T follicular helper cell (primary cell): ENCODE results near the gene SLC38A10.
A peak's percentile ranks its signal among the peaks of the same experiment; 100 is the strongest.

Source experiments
- DNase-seq: peaks from one replicate; pipeline ENCODE4 v3.0.0-alpha.2; 2020; ENCODE audit warnings: low read depth

Gene SLC38A10

DNA sequence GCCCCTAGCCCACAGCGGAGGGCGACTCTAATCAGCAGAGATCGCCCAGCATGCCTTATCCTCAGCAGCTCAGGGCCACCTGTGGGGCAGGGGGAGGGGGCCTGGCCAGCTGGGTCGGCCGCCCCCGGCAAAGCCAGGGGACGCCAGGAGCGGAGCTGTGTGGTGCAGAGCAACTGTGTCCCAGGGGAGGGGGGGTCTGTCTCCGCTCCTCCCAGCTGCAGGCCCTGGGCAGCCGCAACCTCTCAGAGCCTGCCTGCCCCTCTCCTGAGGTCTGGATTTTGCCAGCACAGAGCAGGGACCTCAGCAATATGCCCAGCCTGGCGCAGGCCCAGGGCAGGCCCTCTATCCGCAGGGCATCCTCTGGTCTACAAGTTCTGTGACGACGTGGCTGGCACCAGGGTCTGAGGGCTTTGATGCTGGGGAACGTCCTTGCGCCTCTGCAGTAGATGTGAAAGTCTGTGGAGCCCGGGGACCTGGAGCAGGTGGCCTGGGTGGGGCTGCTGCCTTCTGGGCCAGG lies 36.5 kb upstream of the SLC38A10 start:
- DNase-seq, result no peak

DNA sequence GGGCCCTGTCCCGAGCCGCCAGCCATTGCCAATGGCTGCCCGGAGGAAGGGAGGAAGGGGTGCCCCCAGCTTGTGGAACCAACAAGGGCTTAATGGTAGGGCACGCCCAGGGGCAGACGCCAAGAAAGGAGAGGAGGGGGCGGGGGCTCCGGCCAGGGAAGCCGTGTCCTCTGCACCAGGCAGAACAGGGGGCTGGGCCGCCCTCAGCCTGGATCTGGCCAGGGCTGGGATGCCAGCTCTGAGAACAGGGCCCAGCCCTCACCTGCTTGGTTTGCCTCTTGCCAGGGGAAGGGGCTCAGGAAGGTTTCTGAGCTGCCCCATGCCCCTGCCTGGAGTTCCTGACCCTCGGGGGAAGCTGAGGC lies 35.8 kb upstream of the SLC38A10 start:
- no peak for DNase-seq

DNA sequence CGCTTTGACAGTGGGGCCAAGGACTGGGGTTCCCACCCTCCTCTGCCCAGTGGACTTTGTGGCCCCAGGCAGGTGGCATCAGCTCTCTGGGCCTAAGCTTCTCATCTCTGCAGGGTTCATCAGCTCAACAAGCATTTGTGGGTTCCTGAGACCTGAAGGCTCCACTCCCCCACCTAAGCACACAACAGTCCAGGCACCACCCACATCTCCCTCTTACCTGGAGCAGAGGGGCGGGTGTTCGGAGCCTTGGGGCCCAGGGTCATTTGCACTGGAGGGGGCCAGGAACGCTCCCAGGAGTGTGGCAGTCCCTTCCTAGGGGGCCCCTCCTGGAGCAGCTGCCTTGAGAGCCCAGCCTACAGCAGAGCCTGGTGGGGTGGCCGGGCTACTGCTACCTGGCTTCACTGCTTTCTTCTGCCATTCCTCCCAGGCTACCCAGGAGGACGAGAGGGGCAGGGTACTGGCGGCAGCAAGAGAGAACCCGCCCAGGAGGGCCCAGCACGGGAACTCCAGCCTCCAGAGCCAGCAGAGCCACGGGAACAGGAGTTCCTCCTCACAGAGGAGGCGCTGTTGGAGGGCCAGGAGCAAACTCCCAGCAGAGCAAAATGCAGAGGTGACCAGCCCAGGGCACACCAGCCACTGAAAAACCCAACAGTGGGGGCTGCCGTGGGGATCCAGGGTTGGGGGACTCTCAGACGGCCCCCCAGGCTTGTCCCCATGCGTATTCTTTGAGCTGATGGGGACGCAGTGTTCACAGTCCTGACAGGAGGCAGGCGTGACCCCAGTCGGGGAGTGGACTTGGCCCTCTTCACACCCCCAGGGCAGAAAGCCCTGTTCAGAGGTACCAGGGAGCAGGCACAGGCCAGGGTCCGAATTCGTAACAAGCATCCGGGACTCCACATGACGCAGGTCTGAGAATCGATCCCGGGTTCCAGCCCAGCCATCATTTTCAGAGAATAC lies 35.1 kb upstream of the SLC38A10 start:
- DNase-seq, result no peak

DNA sequence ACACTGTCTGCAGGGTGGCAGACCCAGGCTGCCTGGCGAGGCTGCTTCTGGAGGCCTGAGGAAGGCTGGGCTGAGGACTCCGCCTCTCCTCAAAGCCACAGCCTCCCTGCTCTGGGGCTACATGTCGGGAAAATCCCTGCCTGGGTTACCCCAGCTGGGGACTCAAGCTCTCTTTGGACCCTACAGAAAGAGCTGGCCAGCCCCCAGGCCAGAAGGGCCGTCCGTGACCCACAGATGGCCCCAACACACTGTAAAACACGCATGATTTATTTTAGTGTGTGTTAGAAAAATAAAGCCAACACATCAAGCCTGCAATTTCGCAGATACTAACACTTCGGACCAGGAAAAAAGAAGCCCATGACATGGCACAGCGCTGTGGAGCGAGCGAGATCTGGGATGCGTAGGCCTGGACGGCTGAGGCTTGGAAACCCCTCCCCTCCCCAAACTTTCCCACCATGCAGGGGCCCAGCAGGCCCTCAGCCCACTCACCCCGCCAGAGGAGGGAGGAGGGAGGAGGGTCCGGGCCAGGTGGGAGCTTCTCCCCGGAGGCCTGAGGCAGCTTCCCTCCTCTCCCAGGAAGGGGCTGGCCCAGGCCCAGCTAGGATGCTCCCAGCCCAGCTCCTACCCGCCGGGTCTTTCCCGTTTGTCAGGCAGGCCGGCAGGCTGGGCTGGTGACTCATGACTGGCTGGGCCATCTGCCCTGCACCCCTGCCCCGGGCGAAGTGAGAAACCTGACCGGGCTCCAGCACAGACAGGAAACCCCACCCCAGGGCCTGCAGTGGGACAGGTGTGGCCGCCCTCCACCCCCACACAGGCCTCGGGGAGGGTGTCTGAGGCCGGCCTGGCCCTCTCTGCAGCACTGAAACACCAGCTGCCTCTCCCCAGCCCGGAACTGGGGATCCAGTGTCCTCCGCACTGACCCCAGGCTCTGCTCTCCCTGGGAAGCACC lies 34.1 kb upstream of the SLC38A10 start:
- no peak for DNase-seq

DNA sequence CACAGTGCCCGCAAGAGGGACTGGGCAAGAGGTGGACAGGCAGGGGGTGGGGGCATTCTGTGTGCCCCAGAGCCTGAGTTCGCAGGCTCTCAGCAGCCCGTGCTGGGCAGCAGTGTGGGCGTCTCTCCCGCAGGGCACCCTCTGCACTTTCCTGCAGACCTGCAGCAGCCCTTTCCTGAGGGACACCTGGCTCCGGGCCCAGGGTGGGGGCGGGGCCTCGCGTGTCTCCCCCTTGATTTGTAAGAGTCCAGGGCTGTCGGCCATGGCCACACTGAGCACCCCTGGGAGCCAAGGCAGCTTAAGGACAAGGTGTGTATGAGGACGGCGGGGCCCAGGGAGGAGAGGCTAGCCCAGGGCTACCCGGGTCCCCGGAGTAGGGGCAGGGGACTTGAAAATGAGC lies 33.4 kb upstream of the SLC38A10 start:
- no peak for DNase-seq

DNA sequence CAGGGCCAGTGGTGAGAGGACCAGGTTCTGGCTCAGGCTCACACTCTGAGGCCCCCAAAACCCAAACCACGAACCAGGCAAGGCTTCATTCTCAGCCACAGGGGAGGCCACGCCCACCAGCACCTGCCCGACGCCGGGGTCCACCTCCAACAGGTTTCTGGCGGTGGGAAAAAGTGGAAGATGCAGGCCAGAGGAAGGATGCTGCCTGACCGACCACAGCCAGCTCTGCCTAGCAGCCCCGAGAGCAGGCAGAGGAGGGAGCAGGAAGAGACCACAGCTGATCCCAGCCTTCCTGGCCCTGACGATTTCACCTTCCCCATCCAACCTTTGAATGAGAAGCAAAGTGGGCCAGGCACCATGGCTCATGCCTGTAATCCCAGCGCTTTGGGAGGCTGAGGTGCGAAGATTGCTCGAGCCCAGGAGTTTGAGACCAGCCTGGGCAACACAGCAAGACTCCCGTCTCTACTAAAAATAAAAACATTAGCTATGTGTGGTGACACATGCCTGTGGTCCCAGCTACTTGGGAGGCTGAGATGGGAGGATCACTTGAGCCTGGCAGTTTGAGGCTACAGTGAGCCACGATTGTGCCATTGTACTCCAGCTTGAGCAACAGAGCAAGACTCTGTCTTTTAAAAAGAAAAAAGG lies 30.7 kb upstream of the SLC38A10 start:
- DNase-seq, result no peak

DNA sequence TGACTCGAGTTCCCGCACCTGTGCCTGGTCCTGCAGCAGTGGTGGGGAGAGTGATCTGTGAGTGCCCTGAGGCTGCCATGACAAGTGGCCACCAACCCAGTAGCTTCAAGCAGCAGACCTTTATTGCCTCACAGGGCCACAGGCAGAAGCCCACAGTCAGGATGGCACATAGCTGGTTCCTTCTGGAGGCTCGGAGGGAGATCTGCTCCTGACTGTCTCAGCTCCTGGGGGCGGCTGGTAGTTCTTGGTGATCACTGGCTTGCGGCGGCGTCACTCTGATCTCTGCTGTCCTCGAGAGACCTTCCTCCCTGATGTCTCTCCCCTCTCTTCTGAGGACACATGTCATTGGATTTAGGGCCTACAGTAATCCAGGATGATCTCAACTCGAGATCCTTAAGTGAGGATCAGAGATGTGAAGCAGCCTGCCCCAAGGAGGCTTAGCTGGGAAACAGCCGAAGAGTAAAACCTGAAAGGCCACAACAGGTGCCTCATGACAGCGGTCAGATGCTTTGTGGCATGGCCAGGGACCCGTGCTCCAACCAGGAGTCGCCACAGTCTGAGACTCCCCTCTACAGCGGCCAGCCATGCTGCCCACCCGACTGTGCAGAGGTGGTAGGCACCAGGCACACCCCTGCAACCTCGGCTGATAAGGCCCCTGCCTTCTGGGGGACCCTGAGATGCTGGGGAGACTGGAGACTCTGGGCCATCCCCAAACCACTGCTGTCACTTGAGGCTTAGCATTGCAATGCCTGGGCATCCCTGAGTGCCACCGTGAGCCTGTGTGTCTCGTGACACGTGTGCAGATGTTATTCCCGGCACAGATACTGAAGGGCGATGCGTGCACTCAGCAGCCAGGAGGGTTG lies 30.0 kb upstream of the SLC38A10 start:
- no peak for DNase-seq

DNA sequence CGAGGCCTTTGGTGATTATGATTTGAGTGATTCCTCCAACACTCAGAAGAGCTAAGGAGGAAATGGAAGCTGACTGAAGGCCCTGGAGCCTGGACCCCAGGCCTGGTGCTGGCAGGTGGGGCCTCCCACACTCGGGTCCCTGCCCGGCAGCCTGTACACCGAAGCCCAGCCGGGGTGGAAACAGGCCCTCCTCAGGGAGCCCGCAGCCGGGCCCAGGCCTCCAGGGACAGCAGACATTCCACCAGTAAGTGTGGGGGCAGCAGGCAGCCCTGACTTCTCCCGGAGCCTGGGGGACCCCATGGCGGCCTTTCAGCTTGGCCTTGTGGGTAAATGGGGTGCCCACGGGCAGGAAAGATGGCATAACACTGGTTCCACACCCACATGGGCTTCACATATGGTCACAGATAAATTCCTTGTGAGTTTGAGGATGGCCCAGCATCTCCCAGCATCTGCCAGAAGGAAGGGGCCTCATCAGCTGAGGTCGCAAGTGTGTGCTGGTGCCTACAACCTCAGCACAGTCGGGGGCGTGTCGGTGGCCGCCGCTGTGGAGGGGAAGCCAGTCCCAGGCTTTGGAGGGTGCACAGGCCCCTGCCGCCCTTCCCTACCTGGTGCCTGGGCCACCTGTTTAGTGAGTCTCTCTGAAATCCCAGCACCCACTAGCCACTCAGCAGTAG lies 29.2 kb upstream of the SLC38A10 start:
- DNase-seq, result no peak

DNA sequence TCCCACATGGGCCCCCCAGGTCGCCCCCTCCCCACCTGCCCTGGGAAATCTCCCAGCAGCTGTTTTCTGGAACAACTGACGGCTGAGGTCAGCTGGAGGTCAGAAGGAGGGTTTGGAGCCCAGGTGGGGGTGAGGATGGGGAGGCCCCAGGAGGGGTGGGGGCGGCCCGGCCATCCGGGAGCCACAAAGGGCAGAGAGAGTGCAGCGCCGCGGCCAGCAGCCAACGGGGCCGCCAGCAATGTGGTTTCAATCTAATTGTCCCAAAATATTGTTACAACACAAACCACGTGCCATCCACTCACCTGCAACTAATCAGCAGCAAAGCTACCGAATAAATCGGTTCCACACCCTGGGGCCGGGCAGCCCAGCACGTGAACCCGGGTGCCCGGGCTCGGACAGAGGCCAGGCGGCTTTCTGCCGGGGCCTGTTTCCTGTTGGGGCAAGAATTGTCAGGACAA lies 28.3 kb upstream of the SLC38A10 start:
- DNase-seq, result no peak

DNA sequence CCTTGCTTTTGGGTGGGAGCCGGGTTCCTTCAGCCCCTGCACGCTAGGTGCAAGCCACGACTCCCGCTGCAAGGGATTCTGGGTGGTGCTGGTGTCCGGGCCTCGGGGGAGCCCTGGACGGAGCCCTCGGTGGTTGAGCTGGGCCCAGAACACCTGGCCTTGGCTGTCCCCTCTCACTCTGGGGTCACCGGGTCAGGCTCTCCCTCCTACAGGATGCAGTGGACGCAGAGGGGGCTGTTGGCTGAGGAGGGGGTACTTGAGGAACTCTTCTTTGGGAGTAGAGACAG lies 27.9 kb upstream of the SLC38A10 start:
- no peak for DNase-seq

DNA sequence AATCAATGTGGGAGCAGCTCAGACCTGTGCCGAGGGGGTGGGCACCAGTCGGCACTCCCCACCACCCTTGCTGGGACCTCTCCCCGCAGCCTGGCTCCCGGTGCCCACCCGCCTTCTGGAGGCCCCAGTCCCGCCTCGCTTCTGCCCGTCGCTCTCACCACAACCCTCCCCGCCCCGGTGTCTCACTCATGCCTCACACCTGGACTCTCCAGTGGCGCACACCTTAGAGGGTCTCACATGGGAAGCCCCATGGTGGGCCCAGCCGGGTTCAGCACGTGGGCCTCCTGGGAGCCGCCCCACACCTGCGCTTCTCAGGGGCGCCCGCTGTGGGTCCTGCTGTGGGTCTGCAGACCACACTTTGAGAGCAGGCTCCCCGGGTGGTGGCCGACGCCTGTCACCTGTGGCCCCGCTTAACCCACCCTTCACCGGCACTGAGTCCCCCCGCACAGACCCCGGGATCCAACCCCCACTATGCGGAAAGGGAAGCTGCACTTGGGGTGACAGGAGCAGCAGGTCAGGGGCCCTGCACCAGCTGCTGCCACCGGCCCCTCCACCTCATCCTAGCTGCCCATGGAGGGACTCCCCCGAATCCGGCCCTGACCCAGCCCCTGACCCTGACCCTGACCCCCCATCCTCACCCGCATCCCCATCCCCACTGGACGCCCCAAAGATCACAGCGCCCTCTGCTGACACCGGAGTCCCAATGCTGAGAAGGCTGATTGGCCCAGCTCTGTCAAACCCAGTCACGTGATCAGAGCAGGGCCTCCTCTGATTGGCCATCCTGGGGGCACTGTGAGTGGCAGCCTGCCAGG lies 27.4 kb upstream of the SLC38A10 start:
- peak; percentile 21 for DNase-seq

DNA sequence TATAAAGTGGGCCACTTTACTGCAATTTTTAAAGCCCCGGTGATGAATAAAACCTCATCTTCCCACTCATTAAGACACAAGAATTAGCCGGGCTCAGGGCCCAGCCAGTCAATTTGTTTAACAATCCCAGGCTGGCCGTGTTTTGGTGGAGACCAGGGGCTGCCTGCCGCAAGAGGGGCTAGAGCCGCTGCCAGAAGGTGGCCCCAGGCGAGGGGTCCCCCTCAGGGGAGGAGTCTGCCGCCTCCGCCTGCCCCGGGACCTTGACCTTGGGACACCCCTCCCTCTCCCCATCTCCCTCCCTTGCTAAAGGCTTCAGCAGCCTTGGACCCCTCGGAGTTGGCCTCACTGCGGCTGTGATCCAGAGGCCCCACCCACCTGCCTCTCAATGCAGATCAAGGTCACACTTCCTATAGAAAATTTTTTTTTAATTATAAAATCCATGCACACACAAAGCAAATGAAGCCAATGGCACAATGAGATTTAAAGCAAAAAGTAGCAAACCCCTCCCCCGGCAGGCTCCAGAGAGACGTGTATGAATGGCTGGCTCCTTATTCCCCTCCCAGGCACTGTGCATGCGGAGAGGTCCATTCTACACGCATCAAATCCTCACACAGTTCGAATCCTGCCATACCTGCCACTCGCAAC lies 23.0 kb upstream of the SLC38A10 start:
- DNase-seq, result no peak

DNA sequence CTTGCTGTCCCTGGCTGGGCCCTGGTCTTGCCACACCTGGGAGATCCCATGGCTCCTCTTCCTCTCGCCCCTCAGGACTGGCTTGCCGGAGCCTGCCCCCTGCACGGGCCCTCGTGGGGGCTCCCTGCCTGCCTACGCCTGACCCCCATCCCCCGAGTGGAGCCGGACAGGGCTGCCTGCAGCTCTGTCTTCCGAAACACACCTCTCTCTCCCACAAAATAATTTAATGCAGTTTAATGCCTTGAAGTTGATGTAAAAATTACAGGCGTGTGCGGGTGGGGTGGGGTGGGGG lies 22.4 kb upstream of the SLC38A10 start:
- DNase-seq, result no peak

DNA sequence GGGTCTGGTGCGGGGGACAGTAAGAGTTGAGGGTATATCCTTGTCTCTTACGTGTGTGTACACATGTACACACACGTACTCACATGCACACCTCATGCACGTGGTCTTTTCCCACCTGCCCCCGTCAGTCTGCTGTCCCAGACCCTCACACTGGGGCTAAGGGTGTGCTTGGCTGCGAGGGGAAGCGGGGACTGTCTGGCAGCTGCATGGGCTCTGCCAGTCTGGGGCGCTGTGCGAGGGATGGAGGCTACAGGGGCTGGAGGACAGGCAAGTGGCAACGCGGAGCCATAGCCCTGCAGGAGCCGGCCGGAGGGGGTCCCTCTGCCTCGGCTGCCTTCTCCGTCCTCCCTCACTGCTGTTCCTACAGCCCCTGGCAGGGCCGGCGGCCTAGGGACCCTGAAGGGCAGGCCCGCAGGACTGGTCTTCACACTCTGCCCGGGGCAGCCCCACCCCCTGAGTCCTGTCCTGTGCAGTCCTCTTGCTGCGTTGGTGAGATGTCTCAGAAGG lies 20.8 kb upstream of the SLC38A10 start:
- no peak for DNase-seq

DNA sequence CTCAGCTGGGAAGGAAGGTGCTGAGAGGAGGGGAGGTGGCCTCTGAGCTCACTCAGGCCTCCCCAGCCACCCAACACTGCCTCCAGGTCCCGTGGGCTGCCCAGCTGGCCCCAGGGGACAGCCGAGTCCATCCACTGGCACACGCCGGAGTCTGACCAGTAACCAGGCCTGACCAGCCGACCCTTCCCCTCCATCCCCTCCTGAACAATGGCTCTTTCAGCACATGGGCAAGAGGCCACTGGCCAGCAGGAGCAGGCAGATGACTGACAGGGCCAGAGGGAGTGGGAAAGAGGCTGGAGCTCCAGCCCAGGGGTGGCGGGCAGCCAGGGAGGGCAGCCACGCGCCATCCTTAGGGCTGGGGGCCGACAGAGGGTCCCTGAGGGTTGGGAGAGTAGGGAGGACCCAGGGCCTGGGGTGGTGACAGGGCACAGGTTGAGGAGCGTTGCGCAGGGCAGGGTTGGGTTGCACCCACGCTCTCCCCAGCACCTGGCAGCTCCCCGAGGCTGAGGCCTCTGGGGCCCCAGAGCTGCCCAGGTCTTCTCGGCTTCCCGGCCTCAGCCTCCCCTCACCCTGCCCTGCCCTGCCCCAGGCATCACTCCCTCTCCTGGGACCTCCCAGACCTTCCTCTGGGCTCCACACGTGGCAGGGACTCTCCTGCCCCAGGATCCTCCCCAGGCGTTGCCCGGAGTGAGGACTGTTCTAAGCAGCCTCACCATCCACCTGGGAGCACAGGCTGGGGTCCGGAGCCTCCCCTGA lies 20.2 kb upstream of the SLC38A10 start:
- DNase-seq, result no peak

DNA sequence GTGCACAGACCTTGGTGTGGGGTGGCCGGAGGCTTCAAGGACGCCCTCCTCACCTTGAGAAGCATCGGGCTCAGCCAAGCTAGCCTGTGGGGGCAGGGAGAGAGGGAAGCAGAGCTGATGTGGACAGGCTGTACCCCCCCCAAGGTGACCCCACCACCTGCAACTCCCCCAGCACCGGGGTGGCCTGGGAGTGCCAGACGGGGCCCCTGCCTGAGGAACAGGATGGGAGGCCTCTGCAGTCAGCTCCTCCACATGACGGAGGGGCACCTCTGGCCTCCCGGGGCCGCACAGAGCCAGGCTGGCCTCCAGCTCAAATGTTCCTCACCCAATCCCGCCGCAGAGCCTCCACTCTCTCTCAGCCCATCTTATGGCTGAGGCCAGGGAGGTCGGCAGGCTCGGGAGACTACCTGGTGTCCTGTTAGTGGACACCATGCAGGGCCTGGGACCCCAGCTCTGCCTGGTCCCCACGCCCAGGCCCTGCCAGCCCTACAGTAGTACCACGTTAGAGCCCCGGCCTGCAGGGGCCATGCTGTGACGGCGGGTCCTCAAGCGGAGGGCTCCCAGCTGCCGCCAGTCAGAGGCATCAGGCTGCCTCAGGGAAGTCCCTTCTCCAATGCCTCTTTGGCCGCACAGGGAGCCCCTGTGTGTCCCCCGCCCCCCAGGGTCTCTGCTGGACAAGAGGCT lies 19.4 kb upstream of the SLC38A10 start:
- DNase-seq, result no peak

DNA sequence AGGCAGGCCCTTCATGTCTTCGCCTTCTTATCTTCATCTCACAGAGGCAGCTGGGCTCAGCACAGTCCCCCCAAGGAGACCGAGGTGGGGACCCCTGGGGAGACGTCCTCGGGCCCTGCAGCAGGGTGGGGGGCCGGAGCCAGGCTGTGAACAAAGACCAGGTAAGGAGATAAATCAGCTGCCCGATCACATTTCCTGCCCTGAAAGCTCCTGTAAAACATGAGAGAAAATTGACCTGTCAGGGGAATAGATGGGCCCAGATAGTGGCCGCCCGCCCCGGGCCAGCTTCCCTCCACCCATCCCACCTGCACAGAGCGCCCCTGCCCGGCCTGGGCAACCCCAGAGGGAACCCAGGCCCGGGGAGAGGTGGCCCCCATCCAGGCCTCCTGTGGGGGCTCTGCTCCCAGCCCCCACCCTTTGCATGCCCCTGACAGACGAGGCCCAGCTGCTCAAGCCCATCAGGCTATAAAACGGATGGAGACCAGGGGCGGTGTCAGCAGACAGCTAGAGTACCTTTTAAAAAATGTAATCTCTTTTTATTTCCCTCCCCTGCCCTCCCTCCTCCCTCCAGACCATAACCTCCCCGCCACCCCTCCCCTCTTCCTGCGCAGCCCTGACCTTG lies 18.8 kb upstream of the SLC38A10 start:
- DNase-seq, result no peak
